Mesenchymal stem cell (in vitro differentiated cells and primary cell): ENCODE measurements around the gene SUSD2.
A peak's percentile ranks its signal among the peaks of the same experiment; 100 is the strongest.
"Not testable (repeated sequence)": the region's sequence is repeated elsewhere in the genome, so short reads cannot be mapped to it uniquely, and the experiment has no call there.

Experiments used
- DNase-seq: peaks from one replicate; pipeline ENCODE4 v3.0.0-alpha.2; 2013
- H2AFZ ChIP-seq: one replicate; pipeline ENCODE4 v1.6.1; 2013; ENCODE audit warnings: low read depth, mild to moderate bottlenecking, control low read depth, inconsistent platforms, low read length, moderate library complexity
- H2AK5ac ChIP-seq: 2 replicates; pipeline ENCODE4 v1.6.1; 2013; ENCODE audit warnings: low read length, moderate library complexity, mild to moderate bottlenecking, inconsistent platforms; ENCODE audit not compliant: severe bottlenecking
- H2BK120ac ChIP-seq: one replicate; pipeline ENCODE4 v1.6.1; 2013; ENCODE audit warnings: low read depth, mild to moderate bottlenecking, inconsistent platforms, low read length, moderate library complexity
- H2BK12ac ChIP-seq, 2 experiments: one replicate each; pipeline ENCODE4 v1.6.1; 2013; ENCODE audit warnings: inconsistent platforms in 2 of 2, low read length in 2 of 2, mild to moderate bottlenecking in 2 of 2, moderate library complexity in 2 of 2, control low read depth in 1 of 2
- H2BK15ac ChIP-seq: one replicate; pipeline ENCODE4 v1.6.1; 2013; ENCODE audit warnings: mild to moderate bottlenecking, low read depth, inconsistent platforms; ENCODE audit not compliant: poor library complexity, severe bottlenecking
- H2BK5ac ChIP-seq: 2 replicates; pipeline ENCODE4 v1.6.1; 2013; ENCODE audit warnings: low read depth, mild to moderate bottlenecking, low read length, control low read depth, inconsistent platforms; ENCODE audit not compliant: poor library complexity, severe bottlenecking
- H3K14ac ChIP-seq, 2 experiments: one replicate each; pipeline ENCODE4 v1.6.1; 2013; ENCODE audit warnings: inconsistent platforms in 2 of 2, low read length in 2 of 2, control low read depth in 1 of 2, mild to moderate bottlenecking in 1 of 2, moderate library complexity in 1 of 2
- H3K18ac ChIP-seq, 2 experiments: one replicate each; pipeline ENCODE4 v1.6.1; 2013; ENCODE audit warnings: inconsistent platforms in 2 of 2, low read length in 2 of 2, control low read depth in 1 of 2, low read depth in 1 of 2, mild to moderate bottlenecking in 1 of 2
- H3K23ac ChIP-seq, 2 experiments: one replicate each; pipeline ENCODE4 v1.6.1; 2013; ENCODE audit warnings: inconsistent platforms in 2 of 2, low read length in 2 of 2, mild to moderate bottlenecking in 2 of 2, moderate library complexity in 2 of 2, control low read depth in 1 of 2
- H3K27ac ChIP-seq: 2 replicates; pipeline ENCODE4 v1.5.1; 2013; ENCODE audit warnings: mild to moderate bottlenecking, moderate library complexity, low read length, control low read depth, inconsistent platforms; ENCODE audit not compliant: poor library complexity, severe bottlenecking
- H3K27me3 ChIP-seq, 2 experiments: 2 replicates each; pipeline versions ENCODE4 v1.6.1 to v1.7.0; 2013; ENCODE audit warnings: low read length in 2 of 2, mild to moderate bottlenecking in 2 of 2, moderate library complexity in 2 of 2, control low read depth in 1 of 2, inconsistent platforms in 1 of 2; ENCODE audit not compliant: control insufficient read depth in 1 of 2, insufficient read depth in 1 of 2
- H3K36me3 ChIP-seq, 2 experiments: 2 replicates each; pipeline versions ENCODE4 v1.6.1 to v1.7.0; 2013; ENCODE audit warnings: low read length in 2 of 2, control low read depth in 1 of 2, inconsistent platforms in 1 of 2, low read depth in 1 of 2, mild to moderate bottlenecking in 1 of 2; ENCODE audit not compliant: insufficient read depth in 2 of 2, control insufficient read depth in 1 of 2
- H3K4ac ChIP-seq, 2 experiments: one replicate each; pipeline ENCODE4 v1.6.1; 2013; ENCODE audit warnings: inconsistent platforms in 2 of 2, low read length in 2 of 2, mild to moderate bottlenecking in 2 of 2, moderate library complexity in 2 of 2, control low read depth in 1 of 2, low read depth in 1 of 2
- H3K4me1 ChIP-seq: 2 replicates; pipeline ENCODE4 v1.6.1; 2013; ENCODE audit warnings: low read depth, low read length, control low read depth; ENCODE audit not compliant: control insufficient read depth, insufficient read depth
- H3K4me2 ChIP-seq: 2 replicates; pipeline ENCODE4 v1.6.1; 2013; ENCODE audit warnings: low read length, mild to moderate bottlenecking, inconsistent platforms; ENCODE audit not compliant: poor library complexity, severe bottlenecking
- H3K4me3 ChIP-seq, 2 experiments: 2 replicates each; pipeline versions ENCODE4 v1.5.1 to v1.7.0; 2013; ENCODE audit warnings: low read length in 2 of 2, mild to moderate bottlenecking in 2 of 2, control low read depth in 1 of 2, low read depth in 1 of 2; ENCODE audit not compliant: insufficient read depth in 1 of 2
- H3K79me1 ChIP-seq: replicated peaks from 2 replicates; pipeline ENCODE4 v1.6.1; 2013; ENCODE audit warnings: mild to moderate bottlenecking, control low read depth, low read length, inconsistent platforms; ENCODE audit not compliant: poor library complexity, severe bottlenecking
- H3K9ac ChIP-seq: 2 replicates; pipeline ENCODE4 v1.7.0; 2013; ENCODE audit warnings: mild to moderate bottlenecking, low read length, moderate library complexity
- H3K9me3 ChIP-seq: 2 replicates; pipeline ENCODE4 v1.7.0; 2013; ENCODE audit warnings: mild to moderate bottlenecking, low read length; ENCODE audit not compliant: control insufficient read depth
- H4K8ac ChIP-seq: one replicate; pipeline ENCODE4 v1.6.1; 2013; ENCODE audit warnings: inconsistent platforms, mild to moderate bottlenecking, low read length, moderate library complexity
- H4K91ac ChIP-seq: one replicate; pipeline ENCODE4 v1.6.1; 2013; ENCODE audit warnings: mild to moderate bottlenecking, low read length, inconsistent platforms
- WGBS: methylation state at CpG from one replicate; pipeline ENCODE4 v1.1.7; 2013; ENCODE audit warnings: mixed read lengths; 5-methylcytosine and 5-hydroxymethylcytosine counted together

SUSD2 gene

GRCh38 chr22:24211716-24212115, 30.4 kb downstream of the SUSD2 start:
- not testable (repeated sequence) for H2BK120ac ChIP-seq, H3K9me3 ChIP-seq, H4K91ac ChIP-seq, H3K18ac ChIP-seq, H3K79me1 ChIP-seq, H4K8ac ChIP-seq, H2BK15ac ChIP-seq, H2AFZ ChIP-seq, H3K4ac ChIP-seq, H3K36me3 ChIP-seq, H3K4me2 ChIP-seq, H3K14ac ChIP-seq, H3K27me3 ChIP-seq, H3K9ac ChIP-seq, H3K27ac ChIP-seq, H2BK5ac ChIP-seq, DNase-seq, H3K23ac ChIP-seq, H2AK5ac ChIP-seq, H3K4me1 ChIP-seq, H3K4me3 ChIP-seq, H2BK12ac ChIP-seq
- whole genome bisulfite sequencing = 96% methylated on average over 4 of the region's 6 CpGs

GRCh38 chr22:24213111-24213510, 31.8 kb downstream of the SUSD2 start:
- not testable (repeated sequence) for H3K79me1 ChIP-seq, H3K18ac ChIP-seq, H4K91ac ChIP-seq, H3K4ac ChIP-seq, H3K36me3 ChIP-seq, H3K14ac ChIP-seq, H3K9me3 ChIP-seq, H3K9ac ChIP-seq, H3K23ac ChIP-seq, H2BK15ac ChIP-seq, H3K4me3 ChIP-seq, H3K4me2 ChIP-seq, H2BK12ac ChIP-seq, H3K4me1 ChIP-seq, H3K27ac ChIP-seq, H2BK120ac ChIP-seq, H3K27me3 ChIP-seq, DNase-seq, H2BK5ac ChIP-seq, H2AFZ ChIP-seq, H2AK5ac ChIP-seq, H4K8ac ChIP-seq
- 97% methylated on average over 7 of the region's 9 CpGs for WGBS

- peak overlapping the region in 1 of 2 experiments; percentile 30 for H3K4ac ChIP-seq
- H4K91ac ChIP-seq = peak overlapping the region; percentile 34
- H3K14ac ChIP-seq = peak overlapping the region in 1 of 2 experiments; percentile 53
- peak overlapping the region in 1 of 2 experiments; percentile 59 for H3K23ac ChIP-seq
- no peaks in the 10 kb centered on the region for H3K4me1 ChIP-seq
- peaks cover 3 to 9% of the 10 kb centered on the region in 2 experiments for H3K36me3 ChIP-seq
- H2BK5ac ChIP-seq = no peak overlapping the region
- H2BK120ac ChIP-seq = no peak overlapping the region
- H2AK5ac ChIP-seq = no peak overlapping the region
- H3K79me1 ChIP-seq = no peaks in the 10 kb centered on the region
- peak overlapping the region; percentile 69 for H4K8ac ChIP-seq
- peak overlapping the region; percentile 81 to 84 for H3K18ac ChIP-seq
- no peak for DNase-seq
- H3K9ac ChIP-seq = no peak overlapping the region
- peak overlapping the region in 1 of 2 experiments; percentile 86 for H2BK12ac ChIP-seq
- H3K27ac ChIP-seq = no peak overlapping the region
- WGBS = 83% methylated on average over 12 of the region's 12 CpGs
- H2AFZ ChIP-seq = no peak overlapping the region
- H3K4me3 ChIP-seq = no peak overlapping the region
- no peaks in the 10 kb centered on the region for H3K27me3 ChIP-seq
- peak overlapping the region; percentile 67 for H2BK15ac ChIP-seq
- no peak overlapping the region for H3K4me2 ChIP-seq
- H3K9me3 ChIP-seq = no peaks in the 10 kb centered on the region
These were observed 33.4 kb downstream of the SUSD2 start for GRCh38 chr22:24214467-24215285.

- Histone ChIP-seq H3K27ac (no peak overlapping the region), H3K79me1 (no peaks in the 10 kb centered on the region), H2BK12ac (no peak overlapping the region), H3K4me2 (no peak overlapping the region), H4K91ac (no peak overlapping the region), H3K9ac (no peak overlapping the region), H3K36me3 (peaks cover 6 to 18% of the 10 kb centered on the region in 2 experiments), H2BK120ac (no peak overlapping the region), H3K23ac (no peak overlapping the region), H3K18ac (no peak overlapping the region), H2BK15ac (no peak overlapping the region), H2BK5ac (no peak overlapping the region), H3K27me3 (no peaks in the 10 kb centered on the region), H4K8ac (no peak overlapping the region), H2AFZ (no peak overlapping the region), H3K14ac (no peak overlapping the region), H3K4me3 (no peak overlapping the region), H2AK5ac (no peak overlapping the region), H3K9me3 (no peaks in the 10 kb centered on the region), H3K4ac (no peak overlapping the region), H3K4me1 (no peaks in the 10 kb centered on the region)
- no peak for DNase-seq
- WGBS = 95% methylated on average over 12 of the region's 12 CpGs
These were observed 35.4 kb downstream of the SUSD2 start for GRCh38 chr22:24216541-24217209.
